Measurements from ENCODE around the gene GLRA3.

GRCh38 chr4:174657472-174657871, 171.6 kb downstream of the GLRA3 start:
- TF ChIP-seq POLR2AphosphoS5 (IDR thresholded peaks at IDR 0.05; ENCODE audit: low read length) (no peak), CREM (IDR thresholded peaks at IDR 0.05; ENCODE audit: low read depth) (no peak), FOS (IDR thresholded peaks at IDR 0.05; ENCODE audit: borderline replicate concordance, extremely low read depth, insufficient read length) (no peak), MYC (IDR thresholded peaks at IDR 0.05; ENCODE audit: insufficient read depth, insufficient read length, insufficient replicate concordance, low read length, severe bottlenecking) (no peak), REST (IDR thresholded peaks at IDR 0.05; ENCODE audit: low read depth, low read length) (no peak), PML (IDR thresholded peaks at IDR 0.05; ENCODE audit: low read length) (no peak), SMARCA5 (IDR thresholded peaks at IDR 0.05) (no peak), BRCA1 (IDR thresholded peaks at IDR 0.05; ENCODE audit: low read depth, low read length) (no peak), EZH2 (IDR thresholded peaks at IDR 0.05; ENCODE audit: borderline replicate concordance, control insufficient read depth, low read depth, low read length) (no peak), IRF3 (IDR thresholded peaks at IDR 0.05) (no peak), NR2C2 (IDR thresholded peaks at IDR 0.05; ENCODE audit: borderline replicate concordance, control insufficient read depth, insufficient read length, low read depth) (no peak)
- TF ChIP-seq, protein P1, sequence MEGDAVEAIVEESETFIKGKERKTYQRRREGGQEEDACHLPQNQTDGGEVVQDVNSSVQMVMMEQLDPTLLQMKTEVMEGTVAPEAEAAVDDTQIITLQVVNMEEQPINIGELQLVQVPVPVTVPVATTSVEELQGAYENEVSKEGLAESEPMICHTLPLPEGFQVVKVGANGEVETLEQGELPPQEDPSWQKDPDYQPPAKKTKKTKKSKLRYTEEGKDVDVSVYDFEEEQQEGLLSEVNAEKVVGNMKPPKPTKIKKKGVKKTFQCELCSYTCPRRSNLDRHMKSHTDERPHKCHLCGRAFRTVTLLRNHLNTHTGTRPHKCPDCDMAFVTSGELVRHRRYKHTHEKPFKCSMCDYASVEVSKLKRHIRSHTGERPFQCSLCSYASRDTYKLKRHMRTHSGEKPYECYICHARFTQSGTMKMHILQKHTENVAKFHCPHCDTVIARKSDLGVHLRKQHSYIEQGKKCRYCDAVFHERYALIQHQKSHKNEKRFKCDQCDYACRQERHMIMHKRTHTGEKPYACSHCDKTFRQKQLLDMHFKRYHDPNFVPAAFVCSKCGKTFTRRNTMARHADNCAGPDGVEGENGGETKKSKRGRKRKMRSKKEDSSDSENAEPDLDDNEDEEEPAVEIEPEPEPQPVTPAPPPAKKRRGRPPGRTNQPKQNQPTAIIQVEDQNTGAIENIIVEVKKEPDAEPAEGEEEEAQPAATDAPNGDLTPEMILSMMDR (IDR thresholded peaks at IDR 0.05 in 2 of 3, conservative IDR thresholded peaks at IDR 0.05 in 1 of 3; ENCODE audit: control insufficient read depth in 2 of 3, extremely low read depth in 1 of 3, insufficient read depth in 1 of 3, low read depth in 3 of 3, low read length in 3 of 3), result no peak
